HL-60 (cell line): Measurements from ENCODE around the gene CYP4B1.

Source experiments
- TF ChIP-seq, protein P1 (sequence below): IDR thresholded peaks from one replicate; pipeline ENCODE4 v1.5.1; 2011; ENCODE audit warnings: low read length, control low read depth, inconsistent platforms; ENCODE audit not compliant: insufficient read depth
- TF ChIP-seq, protein P2 (sequence below): IDR thresholded peaks from 2 replicates; pipeline ENCODE4 v1.6.1; 2012; ENCODE audit warnings: low read depth; ENCODE audit not compliant: insufficient replicate concordance

DNA sequence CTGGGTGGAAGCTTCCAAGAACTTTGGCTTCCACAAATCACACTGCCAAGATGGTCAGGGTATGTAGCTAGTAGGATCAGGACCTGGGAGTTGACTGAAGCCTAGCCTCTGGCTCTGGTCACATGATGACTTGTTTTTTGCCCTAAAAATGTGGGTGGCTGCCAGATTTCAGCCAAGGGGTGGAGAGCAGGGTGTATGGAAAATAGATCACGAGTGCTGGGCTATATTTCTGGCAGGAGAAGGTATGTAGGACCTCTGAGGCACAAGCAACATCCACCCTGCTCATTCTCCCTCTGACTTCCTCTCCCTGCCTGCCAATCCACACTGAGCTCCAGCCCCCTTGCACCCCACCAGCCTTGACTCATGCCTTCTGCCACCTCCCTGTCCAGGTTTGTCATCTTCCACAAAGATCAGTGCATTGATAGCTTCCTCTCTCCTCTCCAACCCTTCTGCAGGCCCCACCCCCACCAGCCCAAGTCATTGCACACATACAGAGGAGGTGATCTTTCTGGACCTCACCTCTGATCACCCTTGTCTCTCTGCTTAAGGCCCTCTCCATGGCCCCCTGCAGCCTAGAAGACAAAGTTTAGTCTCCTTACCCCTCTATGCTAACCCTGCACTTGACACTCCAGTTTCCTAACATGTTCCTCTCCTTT is 8.3 kb upstream of the CYP4B1 start:
- TF ChIP-seq, protein P1, sequence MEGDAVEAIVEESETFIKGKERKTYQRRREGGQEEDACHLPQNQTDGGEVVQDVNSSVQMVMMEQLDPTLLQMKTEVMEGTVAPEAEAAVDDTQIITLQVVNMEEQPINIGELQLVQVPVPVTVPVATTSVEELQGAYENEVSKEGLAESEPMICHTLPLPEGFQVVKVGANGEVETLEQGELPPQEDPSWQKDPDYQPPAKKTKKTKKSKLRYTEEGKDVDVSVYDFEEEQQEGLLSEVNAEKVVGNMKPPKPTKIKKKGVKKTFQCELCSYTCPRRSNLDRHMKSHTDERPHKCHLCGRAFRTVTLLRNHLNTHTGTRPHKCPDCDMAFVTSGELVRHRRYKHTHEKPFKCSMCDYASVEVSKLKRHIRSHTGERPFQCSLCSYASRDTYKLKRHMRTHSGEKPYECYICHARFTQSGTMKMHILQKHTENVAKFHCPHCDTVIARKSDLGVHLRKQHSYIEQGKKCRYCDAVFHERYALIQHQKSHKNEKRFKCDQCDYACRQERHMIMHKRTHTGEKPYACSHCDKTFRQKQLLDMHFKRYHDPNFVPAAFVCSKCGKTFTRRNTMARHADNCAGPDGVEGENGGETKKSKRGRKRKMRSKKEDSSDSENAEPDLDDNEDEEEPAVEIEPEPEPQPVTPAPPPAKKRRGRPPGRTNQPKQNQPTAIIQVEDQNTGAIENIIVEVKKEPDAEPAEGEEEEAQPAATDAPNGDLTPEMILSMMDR, result no peak
- TF ChIP-seq, protein P2, sequence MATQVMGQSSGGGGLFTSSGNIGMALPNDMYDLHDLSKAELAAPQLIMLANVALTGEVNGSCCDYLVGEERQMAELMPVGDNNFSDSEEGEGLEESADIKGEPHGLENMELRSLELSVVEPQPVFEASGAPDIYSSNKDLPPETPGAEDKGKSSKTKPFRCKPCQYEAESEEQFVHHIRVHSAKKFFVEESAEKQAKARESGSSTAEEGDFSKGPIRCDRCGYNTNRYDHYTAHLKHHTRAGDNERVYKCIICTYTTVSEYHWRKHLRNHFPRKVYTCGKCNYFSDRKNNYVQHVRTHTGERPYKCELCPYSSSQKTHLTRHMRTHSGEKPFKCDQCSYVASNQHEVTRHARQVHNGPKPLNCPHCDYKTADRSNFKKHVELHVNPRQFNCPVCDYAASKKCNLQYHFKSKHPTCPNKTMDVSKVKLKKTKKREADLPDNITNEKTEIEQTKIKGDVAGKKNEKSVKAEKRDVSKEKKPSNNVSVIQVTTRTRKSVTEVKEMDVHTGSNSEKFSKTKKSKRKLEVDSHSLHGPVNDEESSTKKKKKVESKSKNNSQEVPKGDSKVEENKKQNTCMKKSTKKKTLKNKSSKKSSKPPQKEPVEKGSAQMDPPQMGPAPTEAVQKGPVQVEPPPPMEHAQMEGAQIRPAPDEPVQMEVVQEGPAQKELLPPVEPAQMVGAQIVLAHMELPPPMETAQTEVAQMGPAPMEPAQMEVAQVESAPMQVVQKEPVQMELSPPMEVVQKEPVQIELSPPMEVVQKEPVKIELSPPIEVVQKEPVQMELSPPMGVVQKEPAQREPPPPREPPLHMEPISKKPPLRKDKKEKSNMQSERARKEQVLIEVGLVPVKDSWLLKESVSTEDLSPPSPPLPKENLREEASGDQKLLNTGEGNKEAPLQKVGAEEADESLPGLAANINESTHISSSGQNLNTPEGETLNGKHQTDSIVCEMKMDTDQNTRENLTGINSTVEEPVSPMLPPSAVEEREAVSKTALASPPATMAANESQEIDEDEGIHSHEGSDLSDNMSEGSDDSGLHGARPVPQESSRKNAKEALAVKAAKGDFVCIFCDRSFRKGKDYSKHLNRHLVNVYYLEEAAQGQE, result no peak
